ENCODE results near the gene PRKX.
A peak's percentile ranks its signal among the peaks of the same experiment; 100 is the strongest.
"Not testable (repeated sequence)": the region's sequence is repeated elsewhere in the genome, so short reads cannot be mapped to it uniquely, and the experiment has no call there.

PRKX gene

DNA sequence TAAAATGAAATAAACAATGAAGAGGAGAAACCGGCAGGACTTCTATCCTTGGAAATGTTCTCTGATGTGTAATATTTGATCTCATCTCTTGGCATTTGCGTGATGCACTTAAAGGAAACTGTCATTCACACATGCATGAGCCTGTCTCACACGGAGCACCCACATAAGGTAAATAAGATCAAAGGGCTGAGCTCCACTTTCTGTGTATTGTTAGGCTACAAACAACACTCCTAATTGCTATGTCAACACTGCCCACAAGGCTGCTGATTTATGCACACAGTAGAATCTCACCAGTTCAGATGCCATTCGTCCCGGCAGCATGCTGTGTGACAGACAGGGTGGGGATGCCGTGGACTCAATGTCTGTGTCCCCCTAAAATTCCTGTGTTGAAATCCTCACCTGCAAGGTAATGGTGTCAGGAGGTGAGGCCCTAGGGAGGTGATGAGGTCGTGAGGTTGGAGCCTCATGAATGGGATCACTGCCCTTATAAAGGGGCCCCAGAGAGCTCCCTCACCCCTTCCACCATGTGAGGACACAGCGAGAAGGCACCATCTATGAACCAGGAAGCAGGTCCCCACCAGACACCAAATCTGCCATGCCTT, 5.7 kb downstream of the PRKX start:
- DNase-seq: not testable (repeated sequence)

DNA sequence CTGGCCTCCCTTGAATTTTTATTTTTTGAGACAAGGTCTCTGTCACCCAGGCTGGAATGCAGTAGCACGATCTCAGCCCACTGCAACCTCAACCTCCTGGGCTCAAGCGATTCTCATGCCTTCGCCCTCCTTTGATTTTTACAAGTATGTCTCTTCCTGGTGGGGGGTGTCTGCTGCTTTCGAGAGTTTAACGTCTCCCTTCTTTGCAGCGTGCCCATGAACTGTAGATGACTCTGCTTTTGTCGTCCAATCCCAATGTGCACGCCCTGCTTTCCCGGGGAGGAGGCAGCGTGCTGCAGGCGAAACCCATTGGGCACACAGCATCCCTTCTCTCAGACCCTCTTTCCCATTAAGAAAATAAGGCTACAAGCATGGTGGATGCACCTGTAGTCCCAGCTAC, 7.0 kb downstream of the PRKX start:
- no peak for DNase-seq

DNA sequence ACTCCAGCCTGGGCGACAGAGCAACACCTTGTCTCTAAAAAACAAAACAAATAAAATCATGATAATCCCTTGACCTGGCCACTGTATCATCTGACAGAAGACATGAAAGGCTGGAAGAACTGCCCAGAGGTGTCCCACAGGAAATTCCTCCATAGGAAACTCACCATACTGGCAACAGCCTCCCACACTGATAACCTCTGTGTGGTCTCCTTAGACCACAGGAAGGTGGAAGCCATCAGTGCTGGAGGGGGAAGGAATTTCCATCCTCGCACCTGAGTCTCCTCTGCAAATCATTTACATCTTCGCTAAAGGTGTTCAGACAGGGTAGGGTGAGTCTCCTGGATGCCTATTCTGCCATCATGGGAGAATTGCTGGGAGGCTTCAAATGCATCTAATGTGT, 10.2 kb downstream of the PRKX start:
- DNase-seq: not testable (repeated sequence)

DNA sequence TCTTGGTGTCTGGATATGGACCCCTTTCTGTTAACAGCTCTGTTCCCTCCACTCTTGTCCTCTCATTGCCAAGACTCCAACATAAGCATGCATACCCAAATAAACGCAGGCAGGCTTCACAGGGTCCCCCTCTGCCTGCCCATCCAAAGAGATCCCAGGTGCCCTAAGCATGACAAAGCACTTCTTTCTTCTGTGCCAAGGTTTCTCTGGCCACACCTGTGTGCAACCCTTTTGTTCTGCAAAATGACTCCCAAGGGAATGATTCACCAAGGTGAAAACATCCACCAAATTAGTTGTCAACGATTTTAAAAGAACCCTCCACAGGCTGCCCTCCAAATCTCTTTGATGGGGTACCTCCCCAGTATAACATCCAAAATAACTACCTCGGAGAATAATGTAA, 11.4 kb downstream of the PRKX start:
- DNase-seq: not testable (repeated sequence)

DNA sequence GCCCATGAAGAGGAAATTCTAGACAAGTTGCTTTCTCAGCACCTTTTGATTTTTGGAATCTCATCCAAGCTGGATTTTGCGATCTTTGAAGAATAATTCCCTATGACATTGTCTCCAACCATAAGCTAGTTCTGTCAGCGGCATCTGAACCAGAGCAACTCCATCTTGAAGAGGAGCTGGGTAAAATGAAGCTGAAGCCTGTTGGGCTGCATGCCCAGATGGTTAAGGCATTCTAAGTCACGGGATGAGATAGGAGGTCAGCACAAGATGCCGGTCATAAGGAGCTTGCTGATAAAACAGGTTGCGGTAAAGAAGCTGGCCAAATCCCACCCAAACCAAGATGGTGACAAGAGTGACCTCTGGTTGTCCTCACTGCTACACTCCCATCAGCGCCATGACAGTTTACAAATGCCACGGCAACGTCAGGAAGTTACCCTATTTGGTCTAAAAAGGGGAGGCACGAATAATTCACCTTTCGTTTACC, 12.0 kb downstream of the PRKX start:
- DNase-seq: not testable (repeated sequence)

DNA sequence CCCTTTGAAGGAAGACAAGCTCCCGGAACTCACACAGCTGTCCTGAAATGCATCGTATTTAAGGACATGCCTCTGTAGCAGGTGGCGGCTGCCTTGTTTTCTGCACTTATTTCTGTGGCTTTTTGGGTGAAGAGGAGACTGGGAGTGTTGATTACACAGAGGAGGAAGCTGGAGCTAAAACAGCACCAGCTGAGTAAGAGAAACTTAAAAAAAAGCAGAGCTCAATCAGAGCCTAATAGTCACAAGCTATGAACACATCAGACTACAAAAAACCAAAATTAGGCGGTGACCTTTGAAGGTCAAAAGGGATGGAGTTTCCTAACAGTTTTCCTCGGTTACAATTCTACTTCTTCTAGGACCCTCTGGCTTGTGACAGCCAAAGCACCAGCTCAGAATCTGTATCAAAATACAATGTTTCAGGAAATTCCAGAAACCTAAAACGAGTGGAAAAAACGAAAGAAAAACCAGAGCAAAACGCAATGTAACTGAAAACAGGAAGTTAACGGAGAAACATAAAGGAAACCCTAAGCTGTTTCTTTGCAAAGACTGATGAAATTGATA, 13.5 kb downstream of the PRKX start:
- peak in 1 of 2 donors; percentile 19 for DNase-seq

DNA sequence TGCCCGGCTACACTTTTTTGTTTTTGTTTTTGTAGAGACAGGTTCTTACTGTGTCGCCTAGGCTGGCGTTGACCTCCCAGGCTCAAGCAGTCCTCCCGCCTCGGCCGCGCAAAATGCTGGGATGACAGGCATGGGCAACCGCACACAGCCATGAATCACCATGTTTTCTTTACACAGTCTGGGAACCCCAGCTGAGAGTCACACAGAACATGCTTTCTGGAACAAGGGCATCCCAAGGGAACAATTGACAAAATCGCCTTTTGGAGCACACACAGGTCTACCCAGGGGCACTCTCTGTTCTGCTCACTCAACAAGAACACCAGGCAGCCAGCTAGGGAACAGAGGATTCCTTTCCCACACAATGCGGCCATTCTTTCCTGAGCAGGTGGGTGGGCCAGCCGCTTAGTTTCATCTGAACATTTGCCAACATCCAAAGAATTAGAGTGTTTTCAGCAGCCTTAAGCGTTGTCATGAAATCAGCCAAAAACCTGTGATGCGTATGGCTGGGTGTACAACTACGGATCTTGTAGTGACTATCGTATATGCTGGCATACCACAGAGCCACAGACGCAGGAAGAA, 15.7 kb downstream of the PRKX start:
- no peak for DNase-seq

DNA sequence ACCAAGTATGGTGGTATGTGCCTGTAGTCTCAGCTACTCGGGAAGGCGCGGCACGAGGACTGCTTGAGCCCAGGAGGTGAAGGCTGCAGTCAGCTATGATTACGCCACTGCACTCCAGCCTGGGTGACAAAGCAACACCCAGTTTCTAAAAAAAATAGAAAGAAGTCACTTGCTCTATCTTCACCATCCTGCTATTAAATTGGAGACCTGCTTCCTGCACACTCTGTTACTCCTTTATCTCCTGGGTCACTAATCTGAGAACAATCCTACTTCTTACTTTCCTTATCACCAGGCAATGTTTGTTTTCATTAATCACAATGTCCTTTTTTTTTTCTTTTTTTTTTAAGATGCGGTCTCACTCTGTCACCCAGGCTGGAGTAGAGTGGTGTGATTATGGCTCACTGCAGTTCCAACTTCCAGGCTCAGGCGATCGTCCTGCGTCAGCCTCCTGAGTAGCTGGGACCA, 16.2 kb downstream of the PRKX start:
- DNase-seq: no peak

DNA sequence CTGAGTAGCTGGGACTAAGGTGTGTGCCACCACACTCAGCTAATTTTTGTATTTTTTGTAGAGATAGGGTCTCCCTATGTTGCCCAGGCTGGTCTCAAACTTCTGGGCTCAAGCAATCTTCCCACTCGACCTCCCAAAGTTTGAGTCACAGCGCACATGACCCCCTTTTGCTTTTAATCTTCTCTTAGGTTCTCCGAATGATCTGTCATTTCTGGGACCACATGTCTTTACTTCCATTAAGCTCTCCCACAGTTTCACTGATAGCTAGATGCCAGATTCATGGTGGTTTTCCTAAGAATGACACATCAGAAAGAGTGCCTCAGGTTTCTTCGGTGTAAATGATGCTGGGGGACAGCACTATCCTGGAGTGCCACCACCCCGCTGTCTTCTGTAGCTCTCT, 17.9 kb downstream of the PRKX start:
- DNase-seq: no peak

DNA sequence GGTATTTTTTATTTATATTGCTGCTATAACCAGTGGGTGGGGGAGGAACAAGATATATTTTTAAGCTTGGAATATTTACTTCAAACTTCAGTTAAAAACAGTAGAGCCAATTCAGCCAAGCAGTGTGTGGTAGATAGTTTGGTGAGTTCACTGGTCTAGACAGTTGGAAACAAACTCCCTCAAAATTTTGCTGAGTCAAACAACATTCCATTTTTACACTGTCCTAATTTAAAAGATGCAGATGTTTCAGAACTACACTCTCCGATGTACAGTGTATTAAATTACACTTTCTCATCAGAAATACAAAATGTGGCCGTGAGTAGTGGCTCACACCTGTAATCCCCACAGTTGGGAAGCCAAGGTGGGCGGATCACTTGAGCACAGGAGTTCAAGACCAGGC, 23.3 kb downstream of the PRKX start:
- no peak for DNase-seq

DNA sequence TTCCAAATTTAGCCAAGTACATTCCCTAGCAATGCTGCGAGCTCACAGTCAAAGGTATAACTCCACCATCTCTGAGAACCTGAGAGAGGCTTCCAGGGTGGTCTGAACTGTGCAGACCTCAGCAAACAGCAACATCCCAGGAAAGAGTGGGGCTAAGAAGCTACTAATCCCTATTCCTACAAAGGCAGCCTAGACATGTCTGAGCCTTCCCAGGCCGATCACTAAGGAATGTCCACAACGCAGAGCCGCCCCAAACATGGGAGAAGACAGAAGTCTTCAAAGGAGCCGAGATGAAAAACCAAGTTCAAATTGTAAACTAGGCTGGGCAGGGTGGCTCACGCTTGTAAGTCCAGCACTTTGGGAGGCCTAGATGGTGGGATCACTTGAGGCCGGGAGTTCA, 30.2 kb downstream of the PRKX start:
- not testable (repeated sequence) for DNase-seq

DNA sequence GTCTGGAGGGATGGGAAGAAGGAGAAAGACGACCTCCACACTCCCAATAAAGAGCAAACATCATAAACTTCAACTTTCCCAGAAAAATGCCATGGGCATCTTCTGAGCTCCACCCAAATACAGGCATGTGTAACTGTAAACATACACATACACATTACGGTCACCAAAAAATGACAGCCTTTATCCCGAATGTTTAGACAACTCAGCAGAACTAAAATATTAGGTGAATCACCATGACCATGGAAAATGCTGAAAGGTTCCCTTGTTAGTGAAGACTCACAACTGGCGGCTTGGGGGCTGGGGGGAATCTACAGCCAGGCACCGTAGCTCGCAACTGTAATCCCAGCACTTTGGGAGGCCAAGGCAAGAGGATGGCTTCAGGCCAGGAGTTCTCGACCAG, 33.0 kb downstream of the PRKX start:
- no peak for DNase-seq

DNA sequence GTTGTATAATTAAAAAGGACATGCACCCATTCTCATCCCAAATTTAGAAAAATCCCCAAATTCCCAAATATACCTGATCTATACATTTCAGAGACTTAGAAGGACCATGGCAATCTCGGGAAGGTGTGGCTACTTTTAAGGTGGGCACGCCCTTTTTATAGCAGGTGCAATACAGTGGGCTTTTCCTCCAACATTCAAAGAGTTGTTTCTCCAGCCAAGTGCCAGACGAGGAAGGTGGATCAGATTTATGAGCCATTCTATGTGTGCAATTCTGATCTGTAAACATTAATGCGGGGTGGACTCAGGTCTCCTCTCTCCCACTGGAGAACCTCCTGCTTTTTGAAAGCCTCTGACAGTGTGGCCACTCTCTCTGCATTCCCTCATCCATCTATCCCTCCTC, 33.8 kb downstream of the PRKX start:
- DNase-seq: no peak

DNA sequence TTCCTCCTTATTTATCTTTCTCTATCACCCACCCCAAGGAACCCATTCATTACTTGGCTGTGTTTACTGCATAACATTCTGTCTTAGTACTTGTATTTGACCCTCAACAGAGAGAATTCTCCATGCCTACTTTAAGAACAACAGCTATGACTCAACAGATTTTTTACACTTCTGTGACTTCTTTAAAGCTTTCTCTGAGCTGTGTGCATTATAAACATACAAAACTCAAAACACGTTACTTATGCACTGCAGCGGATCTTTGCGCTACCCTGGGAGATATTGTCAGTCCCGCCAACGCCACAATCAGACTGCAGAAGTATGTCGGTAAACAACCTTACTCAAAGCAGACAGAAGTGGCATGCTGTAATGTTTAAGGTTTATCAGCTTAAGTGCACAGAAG, 35.1 kb downstream of the PRKX start:
- no peak for DNase-seq

DNA sequence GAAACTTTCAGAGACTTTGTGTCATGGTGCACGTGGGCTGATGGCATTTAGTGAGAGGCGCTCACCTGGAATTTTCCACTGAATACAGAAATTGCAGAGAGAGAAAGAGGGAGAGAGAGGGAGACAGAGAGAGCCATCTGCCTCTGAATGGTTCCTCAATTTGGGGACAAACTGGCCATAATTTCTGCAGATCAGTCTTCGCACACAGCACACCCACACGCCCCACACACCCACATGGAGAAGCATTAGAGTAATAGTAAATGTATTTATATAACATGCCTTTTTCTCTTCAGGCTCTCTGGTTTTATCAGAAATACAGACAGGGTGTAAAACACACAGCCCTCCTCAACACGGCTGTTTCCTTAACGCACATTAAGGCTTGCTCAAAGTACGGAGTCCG, 38.6 kb downstream of the PRKX start:
- no peak for DNase-seq

DNA sequence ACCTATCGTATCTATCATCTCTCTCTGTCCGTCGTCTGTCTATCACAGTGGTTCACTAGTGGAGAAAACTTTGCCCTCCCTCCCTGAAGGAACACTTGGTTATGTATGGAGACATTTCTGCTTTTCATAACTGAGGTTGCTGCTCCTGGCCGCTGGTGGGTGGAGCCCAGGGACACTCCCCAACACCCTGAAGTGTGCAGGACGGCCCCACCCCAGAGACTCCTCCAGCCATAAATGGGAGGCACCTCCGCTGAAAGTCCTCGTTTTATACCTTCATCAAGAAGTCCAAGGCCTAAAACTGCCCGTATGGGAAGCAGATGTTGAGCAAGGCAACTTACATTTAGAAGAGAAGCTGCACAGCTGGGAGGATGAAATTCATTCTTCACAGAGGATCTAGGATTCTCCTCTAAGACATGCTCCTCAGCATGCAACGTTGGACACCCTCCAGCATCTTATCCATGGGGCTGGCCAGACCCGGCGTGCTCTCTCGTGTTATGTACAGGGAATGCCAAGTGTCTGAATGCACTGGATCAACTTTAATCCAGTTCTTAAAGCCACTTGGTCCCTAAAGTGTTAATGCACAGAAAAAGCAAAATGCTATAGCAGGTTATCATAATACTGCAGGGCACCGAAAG, 43.5 kb downstream of the PRKX start:
- DNase-seq: no peak

DNA sequence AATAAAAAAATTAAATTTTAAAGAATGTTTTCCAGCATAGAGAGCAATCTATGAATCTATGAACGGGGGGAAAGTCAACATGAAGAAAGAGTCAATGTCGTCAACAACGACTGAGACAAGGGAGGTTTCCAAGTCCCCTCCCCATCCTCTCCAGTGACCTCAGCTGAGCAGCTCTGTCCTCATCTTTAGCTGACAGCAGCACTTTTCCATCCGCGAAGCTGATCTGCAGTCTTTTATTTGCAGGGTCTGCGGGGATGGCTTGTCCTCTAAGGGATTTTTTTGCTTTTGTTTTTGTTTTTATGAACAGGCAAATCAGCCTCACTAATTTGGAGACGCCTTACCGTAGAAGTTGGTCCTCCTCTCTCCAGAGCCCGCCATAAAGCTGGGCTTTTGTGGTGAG, 46.5 kb downstream of the PRKX start:
- no peak for DNase-seq

DNA sequence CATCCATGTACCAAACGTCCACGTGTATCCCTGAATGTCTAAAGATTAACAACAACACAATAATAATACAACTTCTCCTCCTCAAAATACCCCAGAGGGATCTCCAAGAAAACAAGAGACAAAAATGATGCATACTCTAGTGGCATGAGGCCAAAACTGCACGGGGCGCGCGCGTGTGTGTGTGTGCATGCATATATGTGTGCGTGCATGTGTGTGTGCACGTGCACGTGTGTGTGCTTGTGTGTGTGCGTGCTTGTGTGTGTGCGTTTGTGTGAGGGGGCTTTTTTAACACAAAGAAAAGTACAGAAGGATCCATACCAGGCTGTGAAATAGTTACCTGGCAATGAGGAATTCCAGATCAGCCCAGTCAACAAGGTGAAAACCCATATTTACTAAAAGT, 48.5 kb downstream of the PRKX start:
- DNase-seq: no peak

DNA sequence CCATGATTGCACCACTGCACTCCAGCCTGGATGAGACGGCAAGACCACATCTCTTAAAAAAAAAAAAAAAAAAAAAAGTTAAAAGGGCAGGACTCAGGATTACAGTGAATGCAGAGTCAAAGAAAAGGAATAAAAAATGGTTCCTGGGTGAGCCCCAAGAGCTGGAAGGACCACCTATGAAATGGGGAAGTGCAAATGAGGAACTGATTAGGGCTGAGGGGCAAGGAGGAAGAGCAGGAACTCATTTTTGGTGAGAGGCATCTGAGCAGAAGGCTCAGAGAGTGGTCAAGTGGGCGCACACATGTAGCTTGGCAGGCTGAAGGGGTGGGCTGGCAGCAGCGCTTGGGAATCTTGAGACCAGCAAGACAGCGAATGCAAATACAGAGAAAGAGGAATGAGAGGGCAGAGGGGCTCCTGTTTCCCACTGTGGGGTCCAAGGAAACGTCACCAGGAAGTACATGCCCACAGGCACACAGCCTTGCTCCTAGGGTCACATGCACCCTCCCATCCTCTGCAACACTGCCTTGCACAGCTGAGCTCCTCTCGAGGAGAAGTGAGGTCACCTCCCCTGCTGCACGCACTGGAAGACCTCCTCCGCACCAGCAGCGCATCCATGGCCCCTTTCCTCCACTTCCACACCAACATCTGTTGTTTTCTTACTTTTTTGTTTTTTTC, 49.7 kb downstream of the PRKX start:
- not testable (repeated sequence) for DNase-seq

DNA sequence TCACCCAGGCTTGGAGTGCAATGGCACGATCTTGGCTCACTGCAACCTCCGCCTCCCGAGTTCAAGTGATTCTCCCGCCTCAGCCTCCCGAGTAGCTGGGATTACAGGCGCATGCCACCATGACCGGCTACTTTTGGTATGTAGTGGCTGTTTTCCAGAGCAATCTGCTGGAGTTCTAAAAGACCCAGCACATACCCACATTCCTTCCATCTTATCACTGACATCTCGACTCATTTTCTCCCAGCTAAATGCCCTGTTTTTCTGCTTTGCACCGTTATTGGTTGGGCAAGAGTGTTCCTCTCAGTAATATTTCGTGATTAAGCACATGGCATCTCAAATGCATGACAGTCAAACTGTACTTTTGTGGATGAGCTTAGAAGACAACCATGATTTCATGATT, 53.7 kb downstream of the PRKX start:
- DNase-seq: no peak

DNA sequence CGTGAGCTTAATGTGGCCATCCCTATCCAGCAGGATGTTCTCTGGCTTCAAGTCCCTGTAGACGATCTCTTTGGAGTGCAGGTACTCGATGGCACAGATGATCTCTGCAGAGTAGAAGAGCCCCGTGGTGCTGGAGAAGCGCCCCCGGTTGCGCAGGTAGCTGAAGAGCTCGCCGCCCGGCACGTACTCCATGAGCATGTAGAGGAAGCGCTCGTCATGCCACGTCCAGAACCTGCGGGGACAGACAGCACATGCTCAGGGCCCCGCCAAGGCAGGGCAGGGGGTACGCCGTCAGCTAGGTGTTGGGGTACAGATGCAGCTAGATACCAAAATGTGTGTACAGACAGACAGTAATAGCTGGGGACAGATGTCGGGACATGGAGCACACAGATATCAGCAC, 58.3 kb downstream of the PRKX start:
- no peak for DNase-seq

DNA sequence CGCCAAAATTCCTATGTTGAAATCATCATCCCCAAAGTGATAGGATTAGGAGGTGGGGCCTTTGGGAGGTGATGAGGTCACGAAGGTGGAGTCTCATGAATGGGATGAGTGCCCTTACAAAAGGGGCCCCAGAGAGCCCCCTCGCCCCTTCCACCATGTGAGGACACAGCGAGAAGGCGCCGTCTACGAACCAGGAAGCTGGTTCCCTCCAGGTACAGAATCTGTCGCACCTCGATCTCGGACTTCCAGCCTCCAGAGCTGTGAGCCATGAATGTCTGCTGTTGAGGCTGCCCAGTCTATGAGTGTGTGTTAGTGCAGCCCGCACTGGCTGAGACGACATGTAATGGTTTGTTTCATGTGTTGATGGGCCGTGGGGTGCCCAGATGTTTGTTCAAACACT, 60.3 kb downstream of the PRKX start:
- no peak for DNase-seq

DNA sequence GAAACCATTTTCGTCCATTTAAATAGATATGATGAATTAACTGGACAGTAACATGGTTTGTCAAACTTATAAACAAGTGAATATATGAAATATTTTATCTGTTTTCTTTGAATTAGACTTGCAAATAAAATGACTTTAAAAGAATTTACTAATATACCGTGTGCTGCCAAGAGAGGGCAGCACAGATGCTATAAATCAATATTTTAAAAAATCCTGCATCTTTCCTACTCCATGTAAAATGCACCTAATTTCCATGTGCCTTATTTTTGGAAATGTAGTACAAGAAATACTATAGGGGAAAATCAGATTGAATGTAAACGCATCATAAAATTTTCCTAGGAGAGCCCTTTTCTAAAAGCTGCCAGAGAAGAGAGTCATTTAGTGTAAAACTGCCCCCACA, 62.2 kb downstream of the PRKX start:
- DNase-seq: peak in 1 of 2 donors; percentile 32

DNA sequence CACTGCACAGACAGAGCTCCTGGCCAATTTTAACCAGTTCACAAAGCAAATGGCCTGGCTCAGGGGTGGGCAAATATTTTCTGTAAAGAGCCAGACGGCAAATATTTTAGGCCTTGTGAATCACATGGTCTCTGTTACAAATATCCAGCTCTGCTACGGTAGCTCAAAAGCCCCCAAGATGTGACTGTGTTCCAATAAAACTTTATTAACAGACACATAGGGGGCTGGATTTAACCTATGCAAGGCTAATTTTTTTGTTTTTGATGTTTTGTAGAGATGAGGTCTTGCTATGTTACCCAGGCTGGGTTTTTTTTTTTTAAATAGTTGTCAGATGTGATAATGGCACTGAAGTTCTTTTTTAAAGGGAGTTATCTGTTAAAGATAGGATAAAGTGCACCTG, 65.4 kb downstream of the PRKX start:
- no peak for DNase-seq
